SK-N-SH (cell line): ENCODE results near the gene HSPA9.

Experiments
- CTCF ChIP-seq: fragments of 200-600 bp; sonication (generic); IDR thresholded peaks from 2 replicates; pipeline ENCODE4 v1.6.1; 2017; ENCODE audit warnings: antibody characterized with exemption, mild to moderate bottlenecking, moderate library complexity
- GABPA ChIP-seq: IDR thresholded peaks from 2 replicates; pipeline ENCODE4 v1.4.0; 2012; ENCODE audit warnings: low read depth, mild to moderate bottlenecking
- MAX ChIP-seq: IDR thresholded peaks from 2 replicates; pipeline ENCODE4 v1.4.0; 2012; ENCODE audit warnings: low read depth
- POLR2AphosphoS5 ChIP-seq: IDR thresholded peaks from 2 replicates; pipeline ENCODE4 v1.6.1; 2012; ENCODE audit warnings: low read depth, low read length
- RCOR1 ChIP-seq: fragments of 150-350 bp; IDR thresholded peaks from 2 replicates; pipeline ENCODE4 v1.6.1; 2017; ENCODE audit warnings: antibody characterized with exemption, low read length
- RFX5 ChIP-seq: IDR thresholded peaks from 2 replicates; pipeline ENCODE4 v1.6.1; 2012; ENCODE audit warnings: mild to moderate bottlenecking, improper control_type of control experiment, low read length
- SMC3 ChIP-seq: IDR thresholded peaks from 2 replicates; pipeline ENCODE4 v1.6.1; 2012; ENCODE audit warnings: low read depth, low read length, improper control_type of control experiment
- TAF1 ChIP-seq: IDR thresholded peaks from 2 replicates; pipeline ENCODE4 v1.6.1; 2012; ENCODE audit warnings: low read depth, mild to moderate bottlenecking, low read length, moderate library complexity, borderline replicate concordance
- TEAD4 ChIP-seq: IDR thresholded peaks from 2 replicates; pipeline ENCODE4 v1.4.0; 2012; ENCODE audit warnings: mild to moderate bottlenecking, borderline replicate concordance; ENCODE audit not compliant: insufficient read depth

- TF ChIP-seq TEAD4 (no peak), GABPA (no peak), TAF1 (no peak), RFX5 (no peak), CTCF (no peak), MAX (no peak), POLR2AphosphoS5 (no peak), RCOR1 (no peak), SMC3 (no peak)
Observed at GRCh38 chr5:138622051-138622450, 46.9 kb upstream of the HSPA9 start.
